ENCODE data around the gene CX3CR1.

DNA sequence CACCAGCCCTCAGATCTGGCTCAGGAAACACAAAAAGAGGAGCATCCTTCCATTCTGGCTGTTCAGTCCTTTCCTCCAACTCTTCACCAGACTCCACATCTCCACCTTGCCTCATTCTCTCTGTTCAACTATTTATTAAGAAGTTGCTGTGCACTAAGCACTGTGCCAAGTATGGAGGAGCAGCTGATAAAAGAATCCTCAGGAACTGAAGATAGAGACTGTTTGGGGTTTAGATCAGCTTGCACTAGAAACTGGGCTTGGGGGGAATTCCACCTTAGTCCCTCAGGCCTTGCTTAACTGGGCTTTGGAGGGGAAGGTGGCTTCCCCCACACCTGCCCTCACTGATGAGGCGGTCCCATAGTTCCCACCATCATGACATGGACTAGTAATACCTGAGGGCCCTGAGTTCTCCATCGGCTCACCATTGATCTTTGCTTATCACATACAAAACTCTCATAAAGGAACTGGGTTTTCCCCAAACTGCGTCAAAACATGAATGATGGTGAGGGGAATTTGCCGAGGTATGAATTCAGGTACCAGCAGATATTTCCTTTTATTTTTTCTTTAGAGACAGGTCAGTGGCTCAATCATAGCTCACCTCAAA, 48.0 kb upstream of the CX3CR1 start:
- TF ChIP-seq POLR2A (IDR thresholded peaks at IDR 0.05) = no peak
- TF ChIP-seq, protein P1, sequence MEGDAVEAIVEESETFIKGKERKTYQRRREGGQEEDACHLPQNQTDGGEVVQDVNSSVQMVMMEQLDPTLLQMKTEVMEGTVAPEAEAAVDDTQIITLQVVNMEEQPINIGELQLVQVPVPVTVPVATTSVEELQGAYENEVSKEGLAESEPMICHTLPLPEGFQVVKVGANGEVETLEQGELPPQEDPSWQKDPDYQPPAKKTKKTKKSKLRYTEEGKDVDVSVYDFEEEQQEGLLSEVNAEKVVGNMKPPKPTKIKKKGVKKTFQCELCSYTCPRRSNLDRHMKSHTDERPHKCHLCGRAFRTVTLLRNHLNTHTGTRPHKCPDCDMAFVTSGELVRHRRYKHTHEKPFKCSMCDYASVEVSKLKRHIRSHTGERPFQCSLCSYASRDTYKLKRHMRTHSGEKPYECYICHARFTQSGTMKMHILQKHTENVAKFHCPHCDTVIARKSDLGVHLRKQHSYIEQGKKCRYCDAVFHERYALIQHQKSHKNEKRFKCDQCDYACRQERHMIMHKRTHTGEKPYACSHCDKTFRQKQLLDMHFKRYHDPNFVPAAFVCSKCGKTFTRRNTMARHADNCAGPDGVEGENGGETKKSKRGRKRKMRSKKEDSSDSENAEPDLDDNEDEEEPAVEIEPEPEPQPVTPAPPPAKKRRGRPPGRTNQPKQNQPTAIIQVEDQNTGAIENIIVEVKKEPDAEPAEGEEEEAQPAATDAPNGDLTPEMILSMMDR (IDR thresholded peaks at IDR 0.05) = no peak
